DND-41 (cell line): ENCODE data around the gene RGL4.

Experiments used
- ATAC-seq: fragments of 200-7000 bp; cut with Tn5 transposase; 3 replicates; pipeline ENCODE4 v1.9.1; 2021; ENCODE audit warnings: low read depth; ENCODE audit not compliant: insufficient read depth
- DNase-seq: peaks from one replicate; pipeline ENCODE4 v3.0.0-alpha.2; 2020
- H2AFZ ChIP-seq: 2 replicates; pipeline ENCODE4 v1.6.0; 2012; ENCODE audit warnings: low read depth, low read length
- H3K27ac ChIP-seq: 2 replicates; pipeline ENCODE4 v1.5.1; 2012; ENCODE audit warnings: low read length, inconsistent platforms
- H3K27me3 ChIP-seq: fragments of 200-600 bp; sonication (generic); 2 replicates; pipeline ENCODE4 v1.6.0; 2012; ENCODE audit warnings: low read length, mild to moderate bottlenecking, inconsistent platforms; ENCODE audit not compliant: insufficient read depth, poor library complexity
- H3K36me3 ChIP-seq: 2 replicates; pipeline ENCODE4 v1.5.1; 2012; ENCODE audit warnings: low read length, inconsistent platforms; ENCODE audit not compliant: insufficient read depth
- H3K4me1 ChIP-seq: 2 replicates; pipeline ENCODE4 v1.5.1; 2012; ENCODE audit warnings: mild to moderate bottlenecking, low read length; ENCODE audit not compliant: insufficient read depth
- H3K4me2 ChIP-seq: 2 replicates; pipeline ENCODE4 v1.6.0; 2012; ENCODE audit warnings: mild to moderate bottlenecking, moderate library complexity, low read length, inconsistent platforms; ENCODE audit not compliant: insufficient read depth
- H3K4me3 ChIP-seq, 2 experiments: fragments of 200-600 bp in 1 of 2; shearing (Covaris generic) in 1 of 2; 2 replicates each; pipeline ENCODE4 v1.5.1; 2012 to 2016; ENCODE audit warnings: inconsistent platforms in 2 of 2, low read length in 2 of 2, mild to moderate bottlenecking in 2 of 2, low read depth in 1 of 2, moderate library complexity in 1 of 2
- H3K79me2 ChIP-seq: 2 replicates; pipeline ENCODE4 v1.6.0; 2012; ENCODE audit warnings: low read length, inconsistent platforms; ENCODE audit not compliant: insufficient read depth
- H3K9ac ChIP-seq: 2 replicates; pipeline ENCODE4 v1.6.0; 2012; ENCODE audit warnings: low read depth, mild to moderate bottlenecking, inconsistent platforms, low read length, moderate library complexity
- H3K9me3 ChIP-seq: 2 replicates; pipeline ENCODE4 v1.5.1; 2012; ENCODE audit warnings: low read length, moderate library complexity, mild to moderate bottlenecking, inconsistent platforms; ENCODE audit not compliant: insufficient read depth, severe bottlenecking
- H4K20me1 ChIP-seq: 2 replicates; pipeline ENCODE4 v1.6.0; 2012; ENCODE audit warnings: low read length; ENCODE audit not compliant: insufficient read depth
- EZH2 ChIP-seq: IDR thresholded peaks from 3 replicates; pipeline ENCODE4 v1.6.1; 2012; ENCODE audit warnings: borderline replicate concordance, low read depth, mild to moderate bottlenecking, moderate library complexity, low read length, inconsistent platforms; ENCODE audit not compliant: severe bottlenecking
- TF ChIP-seq, protein P1 (sequence below): IDR thresholded peaks from 2 replicates; pipeline ENCODE4 v1.5.1; 2012; ENCODE audit warnings: borderline replicate concordance, low read length, moderate library complexity, mild to moderate bottlenecking; ENCODE audit not compliant: poor library complexity, severe bottlenecking; ENCODE audit errors: extremely low read depth

RGL4 gene

DNA sequence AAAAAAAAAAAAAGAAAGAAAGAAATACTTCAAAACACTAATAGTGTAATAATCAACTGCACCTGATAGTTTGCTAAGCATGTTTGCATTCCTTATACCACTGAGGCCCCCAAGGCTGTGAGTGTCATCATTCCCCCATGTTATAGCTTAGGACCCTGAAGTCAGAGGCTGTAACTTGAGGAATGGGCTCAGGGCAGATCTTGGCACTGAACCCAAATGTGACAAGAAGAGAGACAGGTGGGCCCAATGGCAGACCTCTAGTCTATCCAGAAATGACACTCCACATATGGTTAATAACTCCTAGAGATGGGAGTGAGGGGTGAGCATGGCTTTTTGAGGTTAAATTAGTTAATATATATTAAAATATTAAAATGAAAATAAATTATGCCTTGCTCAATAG, 46.9 kb downstream of the RGL4 start:
- Histone ChIP-seq H4K20me1 (peaks cover 3% of the 10 kb centered on the region; the same call in 1 of the 2 replicates), H2AFZ (no peak overlapping the region), H3K27me3 (no peaks in the 10 kb centered on the region), H3K9me3 (no peaks in the 10 kb centered on the region), H3K4me1 (no peaks in the 10 kb centered on the region), H3K4me2 (no peak overlapping the region), H3K4me3 (no peak overlapping the region), H3K9ac (no peak overlapping the region), H3K79me2 (no peaks in the 10 kb centered on the region), H3K27ac (no peak overlapping the region), H3K36me3 (peaks cover 9% of the 10 kb centered on the region)
- DNase-seq = no peak
- ATAC-seq = no peak
- no peak for TF ChIP-seq EZH2
- TF ChIP-seq, protein P1, sequence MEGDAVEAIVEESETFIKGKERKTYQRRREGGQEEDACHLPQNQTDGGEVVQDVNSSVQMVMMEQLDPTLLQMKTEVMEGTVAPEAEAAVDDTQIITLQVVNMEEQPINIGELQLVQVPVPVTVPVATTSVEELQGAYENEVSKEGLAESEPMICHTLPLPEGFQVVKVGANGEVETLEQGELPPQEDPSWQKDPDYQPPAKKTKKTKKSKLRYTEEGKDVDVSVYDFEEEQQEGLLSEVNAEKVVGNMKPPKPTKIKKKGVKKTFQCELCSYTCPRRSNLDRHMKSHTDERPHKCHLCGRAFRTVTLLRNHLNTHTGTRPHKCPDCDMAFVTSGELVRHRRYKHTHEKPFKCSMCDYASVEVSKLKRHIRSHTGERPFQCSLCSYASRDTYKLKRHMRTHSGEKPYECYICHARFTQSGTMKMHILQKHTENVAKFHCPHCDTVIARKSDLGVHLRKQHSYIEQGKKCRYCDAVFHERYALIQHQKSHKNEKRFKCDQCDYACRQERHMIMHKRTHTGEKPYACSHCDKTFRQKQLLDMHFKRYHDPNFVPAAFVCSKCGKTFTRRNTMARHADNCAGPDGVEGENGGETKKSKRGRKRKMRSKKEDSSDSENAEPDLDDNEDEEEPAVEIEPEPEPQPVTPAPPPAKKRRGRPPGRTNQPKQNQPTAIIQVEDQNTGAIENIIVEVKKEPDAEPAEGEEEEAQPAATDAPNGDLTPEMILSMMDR = no peak

DNA sequence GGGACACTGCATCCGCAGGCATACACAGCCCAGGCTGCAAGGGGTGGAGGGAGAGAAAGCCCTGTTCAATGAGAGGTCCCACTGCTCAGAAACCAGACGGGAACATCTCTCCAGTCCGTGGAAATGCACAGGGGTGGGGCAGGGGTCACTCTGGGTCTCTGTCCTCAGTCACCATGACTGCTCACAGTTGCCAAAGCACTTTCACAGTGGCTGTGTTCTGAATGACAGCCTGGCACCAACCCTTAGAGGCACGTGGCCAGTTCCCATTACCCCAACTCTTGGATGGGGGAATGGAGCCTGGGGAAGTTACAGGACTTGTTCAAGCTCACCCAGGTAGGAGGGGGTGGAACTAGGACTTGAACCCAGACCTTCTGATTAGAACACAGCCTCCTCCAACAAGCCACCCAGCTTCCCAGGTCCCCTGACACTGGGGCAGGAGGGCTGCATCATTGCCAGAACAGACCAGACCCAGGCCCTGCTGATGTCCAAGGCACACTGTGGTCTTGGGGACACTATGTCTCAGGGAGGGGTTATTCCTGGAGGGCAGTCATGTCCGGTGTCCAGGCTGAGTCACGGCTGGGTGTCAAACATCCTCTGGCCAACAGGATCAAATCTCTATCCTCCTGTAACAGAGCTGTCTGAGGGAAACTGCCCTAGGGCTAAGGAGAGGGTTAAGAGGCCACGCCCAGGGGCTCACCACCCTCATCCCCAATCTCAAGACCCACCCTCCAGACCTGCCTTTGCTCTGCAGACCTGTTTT, 51.9 kb downstream of the RGL4 start:
- Histone ChIP-seq H3K27me3 (no peaks in the 10 kb centered on the region), H3K4me1 (no peaks in the 10 kb centered on the region), H3K9ac (no peak overlapping the region), H3K79me2 (peaks cover 4% of the 10 kb centered on the region), H3K36me3 (peaks cover 35% of the 10 kb centered on the region), H3K27ac (no peak overlapping the region), H3K4me3 (no peak overlapping the region), H2AFZ (no peak overlapping the region), H3K4me2 (no peak overlapping the region), H4K20me1 (peaks cover 3% of the 10 kb centered on the region; the same call in 1 of the 2 replicates), H3K9me3 (no peaks in the 10 kb centered on the region)
- ATAC-seq (no peak), DNase-seq (no peak)
- TF ChIP-seq, protein P1 = no peak
- no peak for TF ChIP-seq EZH2

DNA sequence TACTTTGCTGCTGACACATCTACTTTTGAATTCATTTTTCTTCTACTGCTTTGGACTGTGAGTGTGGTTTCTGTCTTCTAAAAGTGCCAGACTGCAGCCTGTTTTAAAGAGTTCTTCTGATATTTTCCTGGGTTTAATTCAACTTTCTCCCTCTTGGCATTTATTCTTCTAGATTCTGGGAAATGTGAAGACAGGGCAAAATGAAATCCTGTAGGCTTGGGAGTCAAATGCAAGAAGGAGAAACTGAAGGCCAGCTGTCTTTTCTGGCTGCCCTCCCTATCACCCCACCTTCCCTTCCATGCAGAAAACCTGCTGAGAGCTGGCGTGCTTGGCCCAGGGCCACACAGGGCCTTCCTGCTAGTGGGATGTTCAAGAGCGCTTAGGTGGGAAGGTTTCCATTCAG, 52.5 kb downstream of the RGL4 start:
- Histone ChIP-seq H3K27ac (no peak overlapping the region), H4K20me1 (peaks cover 3% of the 10 kb centered on the region; the same call in 1 of the 2 replicates), H3K4me2 (no peak overlapping the region), H3K9ac (no peak overlapping the region), H3K27me3 (no peaks in the 10 kb centered on the region), H3K79me2 (peaks cover 4% of the 10 kb centered on the region), H3K4me3 (no peak overlapping the region), H2AFZ (no peak overlapping the region), H3K4me1 (no peaks in the 10 kb centered on the region), H3K9me3 (no peaks in the 10 kb centered on the region), H3K36me3 (peaks cover 35% of the 10 kb centered on the region)
- ATAC-seq (no peak), DNase-seq (no peak)
- TF ChIP-seq, protein P1 = no peak
- no peak for TF ChIP-seq EZH2
